HG03571 (cell line): Measurements from ENCODE around the gene WDR93.

Experiments
- ATAC-seq: cut with Tn5 transposase; IDR thresholded peaks from one replicate; pipeline ENCODE4 v1.9.1; 2021; ENCODE audit not compliant: unreplicated experiment

The WDR93 gene

GRCh38 chr15:89690276-89691218 lies at the start of gene WDR93, which contains the start of gene PEX11A:
WDR93 (plus strand) TSS chr15:89690811; CDS start chr15:89701747, 10,936 bp downstream.
PEX11A (minus strand) TSS chr15:89690754; CDS start chr15:89690632, 122 bp downstream.
- peak; percentile 74 for ATAC-seq

GRCh38 chr15:89641053-89641452 lies 49.6 kb upstream of the WDR93 start:
- no peak for ATAC-seq

- no peak for ATAC-seq
Observed at GRCh38 chr15:89642106-89642505, 48.5 kb upstream of the WDR93 start.

- no peak for ATAC-seq
Observed at GRCh38 chr15:89645680-89646079, 44.9 kb upstream of the WDR93 start.

- no peak for ATAC-seq
Observed at GRCh38 chr15:89646416-89647141, 44.0 kb upstream of the WDR93 start.

- no peak for ATAC-seq
Observed at GRCh38 chr15:89647191-89647851, 43.3 kb upstream of the WDR93 start.

GRCh38 chr15:89648106-89649012 lies 42.3 kb upstream of the WDR93 start:
- ATAC-seq: no peak

- no peak for ATAC-seq
Observed at GRCh38 chr15:89649013-89649625, 41.5 kb upstream of the WDR93 start.

GRCh38 chr15:89649716-89650115 lies 40.9 kb upstream of the WDR93 start:
- no peak for ATAC-seq

GRCh38 chr15:89652131-89652530 lies 38.5 kb upstream of the WDR93 start:
- no peak for ATAC-seq

- no peak for ATAC-seq
Observed at GRCh38 chr15:89652666-89653065, 37.9 kb upstream of the WDR93 start.

GRCh38 chr15:89653578-89653977 lies 37.0 kb upstream of the WDR93 start:
- ATAC-seq: no peak

- ATAC-seq: no peak
Observed at GRCh38 chr15:89654301-89654761, 36.3 kb upstream of the WDR93 start.

- no peak for ATAC-seq
Observed at GRCh38 chr15:89654847-89655805, 35.5 kb upstream of the WDR93 start, which contains the start of gene KIF7. KIF7 (minus strand) TSS chr15:89655467; CDS start chr15:89652930, 2,537 bp downstream.

- no peak for ATAC-seq
Observed at GRCh38 chr15:89656116-89656815, 34.3 kb upstream of the WDR93 start.

- ATAC-seq: no peak
Observed at GRCh38 chr15:89657686-89658200, 32.9 kb upstream of the WDR93 start.

GRCh38 chr15:89659295-89659694 lies 31.3 kb upstream of the WDR93 start:
- ATAC-seq: no peak

GRCh38 chr15:89660556-89660955 lies 30.1 kb upstream of the WDR93 start:
- ATAC-seq: no peak
